ENCODE data around the gene TYMS.
"Not testable (repeated sequence)": the region's sequence is repeated elsewhere in the genome, so short reads cannot be mapped to it uniquely, and the experiment has no call there.

Gene TYMS

DNA sequence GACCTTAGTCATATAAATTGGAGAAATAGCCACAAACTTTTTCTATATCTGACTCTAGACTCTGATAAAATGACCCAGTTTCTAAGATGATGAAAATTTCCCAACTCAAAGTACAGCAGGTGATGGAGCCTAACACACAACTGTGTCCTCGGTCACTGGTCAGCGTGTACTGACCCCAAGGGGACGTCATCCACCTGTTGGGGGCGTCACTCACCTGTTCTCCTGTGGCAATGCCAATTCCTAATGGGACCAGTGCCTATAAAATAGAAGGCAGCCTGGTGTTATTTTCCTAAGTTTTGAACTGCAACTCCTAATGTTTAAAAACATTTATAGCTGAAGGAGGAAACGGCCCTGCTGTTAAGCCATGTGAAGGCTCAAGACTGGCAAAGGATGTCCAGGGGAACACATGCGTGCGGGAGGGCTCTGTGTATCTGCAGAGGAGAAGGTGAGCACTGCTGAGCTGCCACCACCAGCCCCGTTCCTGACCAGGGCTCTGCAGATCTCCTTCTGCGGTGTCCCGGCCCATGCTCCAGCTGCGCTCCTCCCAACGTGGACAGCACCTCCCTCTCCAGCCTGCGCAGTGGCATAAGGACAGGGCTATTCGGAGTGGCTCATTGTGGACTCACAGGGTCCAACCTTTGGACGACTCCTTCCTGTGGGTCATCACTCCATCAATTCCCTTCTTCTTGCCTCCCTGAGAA lies 21.2 kb downstream of the TYMS start:
- no peak for ATAC-seq

GRCh38 chr18:679516-679915 lies 22.1 kb downstream of the TYMS start:
- DNase-seq (no peak), ATAC-seq (no peak)

More for the DNA sequence above, 21.2 kb downstream of the TYMS start:
- DNase-seq, result no peak

- ATAC-seq (no peak), DNase-seq (no peak)
Measured at GRCh38 chr18:680392-680791, 22.9 kb downstream of the TYMS start.

DNA sequence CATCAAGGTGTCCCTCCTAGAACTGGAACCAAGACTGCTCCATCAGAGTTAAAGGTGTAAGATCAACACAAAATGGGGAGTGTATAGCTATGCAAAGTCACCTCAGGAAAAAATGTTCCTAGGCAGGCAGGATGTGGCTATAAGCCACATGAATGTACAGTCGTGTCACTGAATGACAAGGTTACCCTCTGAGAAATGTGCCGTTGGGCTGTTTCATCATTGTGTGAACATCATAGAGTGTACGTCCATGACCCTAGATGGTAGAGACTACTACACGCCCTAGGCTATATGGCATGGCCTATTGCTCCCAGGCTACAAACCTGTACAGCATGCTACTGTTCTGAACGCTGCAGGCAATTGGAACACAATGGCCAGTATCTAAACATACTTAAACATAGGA lies 24.5 kb downstream of the TYMS start:
- peak; percentile 38 for DNase-seq
- ATAC-seq, result peak; percentile 94

GRCh38 chr18:682416-682815 lies 25.0 kb downstream of the TYMS start:
- not testable (repeated sequence) for DNase-seq, ATAC-seq

DNA sequence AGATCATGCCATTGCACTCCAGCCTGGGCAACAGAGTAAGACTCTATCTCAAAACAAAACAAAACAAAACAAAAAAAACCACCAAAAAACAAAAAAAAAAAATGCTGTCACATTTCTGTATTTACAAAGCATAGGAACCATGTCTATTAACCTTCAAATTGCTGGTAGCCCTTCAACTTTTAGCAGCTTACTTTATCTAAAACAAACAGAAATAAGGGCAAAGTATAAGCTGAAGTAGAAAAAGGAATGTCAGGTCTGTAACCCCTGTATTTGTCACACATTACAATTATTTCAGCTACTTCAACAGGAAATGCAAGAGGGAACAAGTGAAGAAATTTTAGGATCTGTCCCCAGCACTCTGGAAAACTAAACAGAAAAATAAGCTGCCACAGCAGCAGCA lies 25.4 kb downstream of the TYMS start:
- ATAC-seq, result no peak
- no peak for DNase-seq

GRCh38 chr18:683531-683930 lies 26.1 kb downstream of the TYMS start:
- DNase-seq, result no peak
- no peak for ATAC-seq

GRCh38 chr18:685438-685837 lies 28.0 kb downstream of the TYMS start:
- ATAC-seq, result no peak

DNA sequence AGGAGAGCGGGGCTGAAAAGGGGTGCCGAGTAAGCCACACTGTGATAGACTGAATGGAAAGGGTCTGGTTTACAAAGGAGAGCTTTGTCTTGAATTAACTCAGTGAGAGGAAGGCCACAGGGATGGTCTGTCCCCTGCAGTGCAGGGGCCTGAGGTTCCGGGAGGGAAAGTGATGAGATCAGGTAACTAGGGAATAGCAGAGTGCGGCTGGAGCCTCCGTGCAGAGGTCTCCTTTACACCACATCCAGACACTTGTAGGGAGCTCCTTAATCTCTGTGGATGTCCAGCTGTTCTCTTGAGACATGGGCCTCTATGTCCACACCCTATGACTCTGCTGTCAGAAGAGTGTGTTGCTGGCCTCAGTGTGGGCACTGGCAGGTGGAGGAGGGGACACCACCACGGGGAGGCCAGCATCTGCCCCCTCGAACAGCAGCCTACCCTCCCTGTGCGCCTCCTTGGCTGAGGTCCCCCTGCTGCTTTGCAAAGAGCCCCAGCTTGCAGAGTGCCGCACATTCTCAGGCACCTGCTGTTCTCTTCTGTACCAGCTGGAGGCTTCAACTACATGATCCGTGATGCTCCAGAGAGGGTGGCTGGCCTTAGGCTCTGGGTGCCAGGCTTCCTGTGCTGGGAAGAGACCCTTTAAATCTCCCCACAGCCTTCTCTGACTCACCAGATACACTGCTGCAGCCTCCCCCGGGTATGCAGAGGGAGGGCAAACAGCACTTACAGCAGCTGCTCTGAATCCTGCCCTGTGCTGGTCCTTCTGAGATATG lies 29.1 kb downstream of the TYMS start:
- ATAC-seq (no peak), DNase-seq (no peak)

More at GRCh38 chr18:685438-685837, 28.0 kb downstream of the TYMS start:
- no peak for DNase-seq

GRCh38 chr18:688323-688722 lies 30.9 kb downstream of the TYMS start:
- ATAC-seq, result no peak

GRCh38 chr18:692824-693223 lies 35.4 kb downstream of the TYMS start:
- no peak for ATAC-seq

More at GRCh38 chr18:688323-688722, 30.9 kb downstream of the TYMS start:
- DNase-seq, result no peak

GRCh38 chr18:693466-694187 lies 36.2 kb downstream of the TYMS start:
- no peak for DNase-seq

More at GRCh38 chr18:692824-693223, 35.4 kb downstream of the TYMS start:
- DNase-seq, result no peak

GRCh38 chr18:697012-697411 lies 39.6 kb downstream of the TYMS start:
- DNase-seq (no peak), ATAC-seq (no peak)

More at GRCh38 chr18:693466-694187, 36.2 kb downstream of the TYMS start:
- no peak for ATAC-seq

DNA sequence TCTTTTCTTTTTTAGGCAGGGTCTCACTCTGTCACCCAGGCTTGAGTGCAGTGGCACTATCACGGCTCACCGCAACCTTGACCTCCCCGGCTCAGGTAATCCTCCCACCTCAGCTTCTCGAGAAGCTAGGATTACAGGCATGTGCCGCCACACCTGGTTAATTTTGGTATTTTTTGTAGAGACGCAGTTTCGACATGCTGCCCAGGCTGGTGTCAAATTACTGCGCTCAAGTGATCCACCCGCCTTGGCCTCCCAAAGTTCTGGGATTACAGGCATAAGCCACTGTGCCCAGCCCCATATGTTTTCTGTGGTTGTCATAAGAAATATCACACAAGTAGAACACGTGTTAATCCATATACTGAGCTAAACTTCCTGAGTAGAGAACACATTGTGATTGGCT lies 40.3 kb downstream of the TYMS start:
- DNase-seq (no peak), ATAC-seq (no peak)

DNA sequence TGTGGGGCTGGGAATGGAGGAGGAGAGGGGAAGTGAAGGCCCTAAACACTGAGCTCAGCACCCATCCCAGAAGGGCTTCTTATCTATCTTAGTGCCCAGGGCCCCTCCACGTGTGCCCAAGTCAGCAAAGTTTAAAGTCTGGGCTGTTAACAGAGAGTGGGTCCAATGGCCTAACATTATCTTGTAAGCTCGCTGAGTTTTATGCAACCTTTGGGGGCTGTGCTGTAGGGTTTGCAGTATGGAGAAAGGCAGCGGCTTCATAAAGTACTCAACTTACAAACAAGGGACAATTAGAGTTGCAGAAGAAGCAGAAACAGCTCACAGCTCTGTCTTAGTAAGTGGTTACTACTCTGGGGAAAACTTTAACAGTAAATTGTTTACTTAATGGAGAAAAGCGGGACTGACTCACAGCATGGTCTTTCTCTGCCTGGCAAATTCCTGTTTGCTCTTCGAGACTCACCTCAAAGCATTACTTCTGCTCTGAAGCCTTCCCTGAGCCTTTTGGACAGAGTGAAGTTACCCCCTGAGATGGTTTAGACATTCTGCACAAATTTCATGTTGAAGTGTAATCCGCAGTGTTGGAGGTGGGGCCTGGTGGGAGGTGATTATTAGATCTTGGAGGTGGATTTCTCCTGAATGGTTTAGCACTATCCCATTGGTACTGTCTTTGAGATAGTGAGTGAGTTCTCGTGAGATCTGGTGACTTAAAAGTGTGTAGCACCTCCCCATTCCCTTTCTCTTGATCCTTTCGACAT lies 45.9 kb downstream of the TYMS start:
- DNase-seq (no peak), ATAC-seq (no peak)

- ATAC-seq (no peak), DNase-seq (no peak)
Measured at GRCh38 chr18:706405-706804, 49.0 kb downstream of the TYMS start.

- no peak for ATAC-seq
- DNase-seq, result no peak
Measured at GRCh38 chr18:708096-708495, 50.6 kb downstream of the TYMS start.

- ATAC-seq (no peak), DNase-seq (no peak)
Measured at GRCh38 chr18:709771-710170, 52.3 kb downstream of the TYMS start.

- no peak for DNase-seq
- no peak for ATAC-seq
Measured at GRCh38 chr18:710418-711300, 53.2 kb downstream of the TYMS start.

DNA sequence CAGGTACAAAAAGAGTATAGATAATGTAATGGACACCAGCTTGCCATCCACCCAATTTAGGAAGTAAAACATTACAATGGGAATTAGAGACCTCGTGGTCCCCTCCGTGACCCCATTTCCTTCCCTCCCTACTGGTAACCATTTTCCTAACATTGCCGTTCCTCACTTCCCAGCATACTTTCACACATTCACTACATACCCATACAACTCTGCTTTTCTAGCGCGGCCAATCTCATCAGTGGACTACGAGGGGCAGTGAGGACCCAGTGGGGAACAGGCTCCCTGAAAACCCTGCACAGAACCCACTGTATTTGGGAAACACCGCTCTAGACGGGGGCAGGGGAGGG lies 53.8 kb downstream of the TYMS start:
- DNase-seq (no peak), ATAC-seq (no peak)
